Small intestine (tissue), 7 donors: ENCODE data around the gene NTN3. TPM values are rescaled to one million over a fixed set of nuclear protein-coding genes. Genes with fewer than 3 reads are reported as not detected.

Source experiments
- DNase-seq, 2 donors: peaks; one replicate each; pipeline versions ENCODE4 v3.0.0 to v3.0.0-alpha.2; 2013
- FAIRE-seq: peaks from 2 replicates; lab custom pipeline; 2012; peaks lifted over from hg19 to GRCh38; lab: Jason Lieb, UNC
- H3K27ac ChIP-seq, 3 donors: one replicate each; pipeline ENCODE4 v1.5.1; 2013; ENCODE audit warnings: low read length in 2 of 3, mild to moderate bottlenecking in 2 of 3, control low read depth in 1 of 3, inconsistent platforms in 1 of 3, low read depth in 1 of 3, moderate library complexity in 1 of 3
- H3K27me3 ChIP-seq, 3 donors: one replicate each; pipeline ENCODE4 v1.6.1; 2013; ENCODE audit warnings: low read length in 3 of 3, inconsistent platforms in 1 of 3; ENCODE audit not compliant: control insufficient read depth in 3 of 3, insufficient read depth in 3 of 3
- H3K36me3 ChIP-seq, 3 donors: one replicate each; pipeline ENCODE4 v1.6.1; 2013; ENCODE audit warnings: low read length in 3 of 3, inconsistent platforms in 1 of 3, low read depth in 1 of 3, mild to moderate bottlenecking in 1 of 3, moderate library complexity in 1 of 3; ENCODE audit not compliant: control insufficient read depth in 3 of 3, insufficient read depth in 2 of 3
- H3K4me1 ChIP-seq, 3 donors: one replicate each; pipeline ENCODE4 v1.6.1; 2013; ENCODE audit warnings: low read length in 2 of 3, inconsistent platforms in 1 of 3, low read depth in 1 of 3, mild to moderate bottlenecking in 1 of 3, moderate library complexity in 1 of 3; ENCODE audit not compliant: control insufficient read depth in 3 of 3, insufficient read depth in 2 of 3
- H3K4me3 ChIP-seq, 3 donors: one replicate each; pipeline ENCODE4 v1.5.1; 2013; ENCODE audit warnings: low read length in 3 of 3, control low read depth in 1 of 3, inconsistent platforms in 1 of 3, low read depth in 1 of 3, mild to moderate bottlenecking in 1 of 3, moderate library complexity in 1 of 3
- H3K9me3 ChIP-seq, 2 donors: one replicate each; pipeline ENCODE4 v1.6.1; 2013; ENCODE audit warnings: low read depth in 1 of 2, low read length in 1 of 2; ENCODE audit not compliant: control insufficient read depth in 2 of 2, insufficient read depth in 1 of 2
- WGBS, 3 donors: extraction: QIAGEN DNeasy Blood & Tissue Kit; methylation state at CpG; one replicate each; pipeline ENCODE4 v1.1.7; 2013; 5-methylcytosine and 5-hydroxymethylcytosine counted together
- polyA plus RNA-seq, 4 donors: library from polyadenylated mRNA; stranded (reverse) in 3 of 4; unstranded in 1 of 4; fragments of 200-250 nt in 3 of 4; fragments of 120-200 nt in 1 of 4; gene quantifications; one replicate each; pipeline versions ENCODE4 v1.2.1 to v1.2.3, GENCODE V29; 2013
- donor health status: healthy with polysubstance abuse.
- donor health status: control.
- donor health status: control.
- donor health status: Bipolar disorder and iron deficiency.
- donor health status: healthy.

The NTN3 gene
- polyA plus RNA-seq, 4 donors = 0.04 to 0.74 TPM; not detected in 2

DNA sequence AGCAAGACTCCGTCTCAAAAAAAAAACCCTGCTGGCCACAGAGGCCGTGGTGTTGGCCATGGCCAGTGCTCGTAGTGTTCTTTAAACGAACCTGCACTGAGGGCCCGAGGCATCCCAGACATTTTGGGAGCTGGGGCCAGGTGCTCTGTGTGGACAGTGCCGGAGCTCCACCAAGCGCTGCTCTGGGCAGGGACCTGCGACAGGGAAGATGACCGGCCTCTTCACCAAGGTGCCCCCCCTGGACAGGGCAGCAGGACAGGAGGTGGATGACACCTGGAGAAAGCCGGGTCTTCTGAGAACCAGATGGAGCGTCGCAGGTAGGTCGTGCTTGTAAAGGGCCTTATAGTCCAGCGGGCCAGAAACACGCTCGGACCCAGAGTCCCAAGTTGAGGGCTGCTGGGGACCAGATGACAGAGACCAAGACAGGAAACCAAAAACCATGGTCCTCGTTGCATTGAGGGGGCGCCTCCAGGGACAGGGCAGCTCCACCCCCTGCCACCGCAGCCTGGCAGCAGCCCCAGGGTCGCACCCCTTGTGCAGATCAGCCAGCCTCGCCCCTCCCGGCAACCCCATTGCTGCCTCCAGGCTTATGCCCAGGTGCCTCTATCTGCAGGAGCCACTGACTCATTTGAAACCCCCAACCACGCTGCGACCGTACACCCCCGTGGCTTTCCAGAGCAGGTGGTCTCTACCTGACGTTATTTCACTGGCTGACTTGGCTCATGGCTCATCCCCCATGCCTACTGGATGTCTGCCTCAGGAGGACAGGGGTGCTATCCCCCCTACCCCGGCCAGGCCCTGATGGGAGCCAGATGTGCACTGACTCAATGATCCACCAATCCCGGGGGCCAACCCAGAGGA lies 4.2 kb upstream of the NTN3 start:
- no peak for FAIRE-seq
- Histone ChIP-seq H3K4me3 (peak overlapping the region in 1 of 3 donors; percentile 15), H3K36me3 (peaks cover 0 to 12% (median 0%) of the 10 kb centered on the region in 3 donors), H3K4me1 (peaks cover 0 to 19% (median 2%) of the 10 kb centered on the region in 3 donors), H3K9me3 (no peaks in the 10 kb centered on the region), H3K27me3 (peaks cover 14 to 36% (median 14%) of the 10 kb centered on the region in 3 donors), H3K27ac (no peak overlapping the region)
- 70 to 76% (median 74%) methylated on average over 29 of the region's 29 CpGs for WGBS, 3 donors
- no peak for DNase-seq

DNA sequence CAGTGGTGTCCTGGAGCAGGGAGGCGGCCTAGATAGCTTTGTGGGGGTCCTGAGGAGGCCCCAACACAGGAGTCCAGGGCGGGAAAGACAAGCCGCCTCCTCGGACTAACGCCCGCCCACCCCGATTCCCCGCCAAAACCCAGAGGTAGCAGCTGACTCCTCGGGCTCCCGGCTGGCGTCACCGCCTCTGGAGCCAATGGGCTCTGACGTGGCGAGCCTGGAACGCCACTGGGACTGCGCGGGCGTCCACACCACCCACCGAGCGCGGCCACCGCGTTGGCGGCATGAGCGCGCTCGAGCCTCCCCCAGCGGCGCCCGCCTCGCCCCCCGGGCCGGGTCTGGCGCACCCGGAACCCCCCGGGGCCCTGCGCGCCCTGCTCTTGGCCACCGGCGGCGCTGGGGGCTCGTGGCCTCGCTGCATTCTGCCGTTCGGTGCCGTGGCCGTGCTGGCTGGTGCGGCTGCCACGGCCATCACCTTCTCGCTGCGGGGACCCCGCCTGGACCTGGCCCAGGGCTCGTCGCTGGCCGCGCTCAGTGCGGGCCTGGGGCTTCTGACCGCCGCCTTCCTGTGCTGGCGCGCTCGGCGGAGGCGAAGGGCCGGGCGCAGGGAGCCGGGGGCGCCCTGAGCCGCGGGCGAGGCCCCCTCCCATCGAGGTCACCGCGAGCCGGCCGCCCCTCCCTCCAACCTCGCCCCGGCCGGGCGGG lies 3.4 kb upstream of the NTN3 start:
- FAIRE-seq (no peak), DNase-seq (peak in 1 of 2 donors; percentile 79)
- peaks cover 0 to 23% (median 2%) of the 10 kb centered on the region in 3 donors for H3K4me1 ChIP-seq
- 1% methylated on average over 57 to 80 of the region's 80 CpGs for WGBS, 3 donors
- peaks cover 0 to 6% (median 0%) of the 10 kb centered on the region in 3 donors for H3K36me3 ChIP-seq
- H3K27me3 ChIP-seq = peaks cover 16 to 44% (median 20%) of the 10 kb centered on the region in 3 donors
- no peaks in the 10 kb centered on the region for H3K9me3 ChIP-seq
- peak overlapping the region in 2 of 3 donors; percentile 19 to 53 for H3K27ac ChIP-seq
- H3K4me3 ChIP-seq = peak overlapping the region; percentile 14 to 38 (median 35)

DNA sequence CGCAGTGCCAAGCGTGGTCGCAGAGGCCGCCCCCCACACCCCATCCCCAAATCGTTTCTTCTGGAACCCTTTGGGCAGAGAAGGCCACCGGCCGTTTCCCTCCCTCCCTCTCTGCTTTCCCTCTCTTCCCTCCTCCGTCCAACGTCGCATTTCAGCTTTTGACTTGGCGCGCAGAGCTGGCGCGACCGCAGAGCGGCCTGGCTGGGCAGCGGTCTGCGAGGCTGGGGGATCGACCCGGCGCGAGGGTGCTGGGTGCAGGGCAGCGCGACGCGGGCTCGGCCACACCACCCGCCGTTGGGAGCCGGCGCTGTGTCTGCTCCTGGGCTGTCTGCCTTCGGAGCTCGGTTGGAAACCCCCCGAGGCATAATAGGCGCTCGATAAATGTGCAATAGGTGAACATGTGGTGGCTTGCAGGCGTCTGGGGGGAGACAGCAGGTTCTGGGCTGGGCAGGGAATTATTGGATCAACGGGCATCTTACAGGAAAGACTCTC lies 2.8 kb upstream of the NTN3 start:
- 1 to 2% (median 1%) methylated on average over 33 to 38 of the region's 38 CpGs for WGBS, 3 donors
- Histone ChIP-seq H3K27me3 (peaks cover 16 to 50% (median 20%) of the 10 kb centered on the region in 3 donors), H3K4me3 (peak overlapping the region in 2 of 3 donors; percentile 35 to 38), H3K27ac (peak overlapping the region in 2 of 3 donors; percentile 19 to 53), H3K36me3 (peaks cover 0 to 6% (median 0%) of the 10 kb centered on the region in 3 donors), H3K9me3 (no peaks in the 10 kb centered on the region), H3K4me1 (peaks cover 0 to 25% (median 2%) of the 10 kb centered on the region in 3 donors)
- no peak for DNase-seq
- FAIRE-seq = no peak

DNA sequence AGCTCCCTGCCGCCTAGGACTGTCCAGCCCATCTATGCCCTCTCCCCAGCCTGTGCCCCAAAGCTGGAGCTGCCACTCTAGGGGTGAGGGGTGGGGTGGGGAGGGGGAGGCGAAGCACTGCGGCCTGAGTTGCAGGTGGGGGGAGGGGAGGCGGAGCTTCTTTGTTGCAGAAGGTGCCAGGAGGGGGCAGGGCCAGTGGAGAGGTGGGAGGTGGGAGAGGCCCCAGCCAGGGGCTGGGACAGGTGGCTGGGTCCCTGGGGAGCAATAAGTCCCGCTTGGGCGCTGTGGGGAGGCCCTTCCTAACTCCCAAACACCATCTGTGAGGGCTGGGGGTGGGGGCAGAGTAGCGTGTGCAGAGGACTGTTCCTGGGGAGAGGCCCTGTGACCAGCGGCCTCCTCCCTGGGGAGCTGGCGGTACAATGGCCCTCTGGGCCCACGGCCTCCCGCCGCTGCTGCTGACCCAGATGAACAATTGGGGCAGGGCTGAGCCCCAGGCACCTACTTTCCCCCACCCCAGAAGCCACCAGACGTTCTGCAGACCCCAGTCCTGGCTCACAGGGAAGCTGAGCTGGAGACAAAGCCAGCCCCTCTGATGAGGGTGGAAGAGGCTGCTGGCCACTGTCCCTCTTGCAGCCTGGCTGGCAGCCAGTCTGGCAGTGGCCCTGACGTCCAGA lies 2.2 kb upstream of the NTN3 start:
- no peak for DNase-seq
- Histone ChIP-seq H3K27ac (peak overlapping the region in 1 of 3 donors; percentile 53), H3K9me3 (no peaks in the 10 kb centered on the region), H3K27me3 (peaks cover 16 to 52% (median 20%) of the 10 kb centered on the region in 3 donors), H3K36me3 (peaks cover 0 to 6% (median 0%) of the 10 kb centered on the region in 3 donors), H3K4me1 (peaks cover 0 to 27% (median 2%) of the 10 kb centered on the region in 3 donors), H3K4me3 (peak overlapping the region in 1 of 3 donors; percentile 38)
- FAIRE-seq = no peak
- 8 to 15% (median 11%) methylated on average over 11 to 14 of the region's 14 CpGs for WGBS, 3 donors

DNA sequence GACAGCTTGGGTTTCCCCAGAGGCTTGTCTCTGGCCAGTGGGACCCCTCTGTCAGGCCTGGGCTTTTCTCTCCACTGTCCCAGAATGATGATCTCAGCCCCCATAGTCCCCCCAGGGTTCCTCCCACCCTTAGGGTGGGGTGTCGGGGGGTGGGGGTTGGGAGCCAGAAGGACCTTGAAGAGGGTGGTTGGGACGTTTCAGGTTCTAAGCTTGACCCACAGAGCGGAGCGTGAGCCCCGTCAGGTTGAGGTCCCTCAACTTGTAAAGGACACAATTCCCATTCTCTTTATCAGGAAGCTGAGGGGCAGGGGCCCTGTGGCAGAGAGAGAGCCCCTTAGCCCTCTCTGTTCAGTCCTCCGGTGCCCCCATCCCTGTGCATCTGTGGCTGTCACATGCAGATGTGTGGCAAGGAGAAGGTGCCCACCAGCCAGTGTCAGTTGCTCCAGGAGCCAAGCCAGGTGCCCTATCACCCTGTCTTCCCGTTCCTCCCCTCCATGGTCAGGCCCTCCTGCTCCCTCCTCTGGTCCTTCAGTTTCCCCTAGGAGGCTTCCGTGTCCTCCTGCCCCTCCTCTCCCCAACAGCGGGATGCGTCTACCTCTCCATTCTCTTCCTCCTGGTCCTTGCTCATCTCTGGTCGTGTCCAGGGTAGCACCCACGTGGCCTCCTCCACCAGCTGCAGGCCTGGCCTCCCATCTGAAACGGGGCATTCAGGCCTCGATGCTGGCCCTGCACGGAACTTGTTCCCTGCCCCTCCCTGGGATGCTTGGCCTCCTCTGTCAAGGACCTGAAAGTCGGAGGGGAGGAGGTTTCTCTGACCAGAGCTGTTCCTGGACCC lies 1.5 kb upstream of the NTN3 start:
- H3K27me3 ChIP-seq = peaks cover 16 to 52% (median 20%) of the 10 kb centered on the region in 3 donors

DNA sequence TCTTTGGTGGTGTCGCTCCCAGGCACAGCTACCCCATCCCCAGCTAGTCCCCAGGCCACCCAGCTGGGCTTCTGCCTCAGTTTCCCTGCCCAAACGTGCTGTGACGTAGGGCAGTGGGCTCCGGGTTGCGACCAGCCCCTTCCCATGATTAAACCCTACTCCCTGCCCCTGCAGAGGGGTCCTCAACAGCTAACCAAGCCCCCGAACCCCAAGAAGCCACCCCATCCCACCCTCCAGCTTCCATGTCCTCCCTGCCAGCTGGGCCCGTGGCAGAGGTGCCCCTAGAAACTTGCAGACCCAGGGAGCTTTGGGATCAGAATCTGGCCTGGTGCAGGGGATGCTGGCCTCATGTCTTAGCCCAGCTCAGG lies 879 bp upstream of the NTN3 start:
- Histone ChIP-seq H3K27me3 (peaks cover 16 to 52% (median 20%) of the 10 kb centered on the region in 3 donors), H3K36me3 (peaks cover 0 to 3% (median 0%) of the 10 kb centered on the region in 3 donors), H3K4me3 (no peak overlapping the region), H3K27ac (peak overlapping the region in 1 of 3 donors; percentile 60), H3K4me1 (peaks cover 0 to 30% (median 2%) of the 10 kb centered on the region in 3 donors), H3K9me3 (no peaks in the 10 kb centered on the region)
- FAIRE-seq (no peak), DNase-seq (no peak)
- WGBS, 3 donors = 80 to 86% (median 84%) methylated on average over 7 of the region's 7 CpGs

More for the DNA sequence above, 1.5 kb upstream of the NTN3 start:
- peak overlapping the region in 1 of 3 donors; percentile 13 for H3K27ac ChIP-seq
- 44 to 53% (median 49%) methylated on average over 16 of the region's 16 CpGs for WGBS, 3 donors
- H3K36me3 ChIP-seq = peaks cover 0 to 3% (median 0%) of the 10 kb centered on the region in 3 donors
- DNase-seq = no peak
- H3K4me1 ChIP-seq = peaks cover 0 to 30% (median 2%) of the 10 kb centered on the region in 3 donors
- H3K4me3 ChIP-seq = no peak overlapping the region
- no peaks in the 10 kb centered on the region for H3K9me3 ChIP-seq
- no peak for FAIRE-seq

DNA sequence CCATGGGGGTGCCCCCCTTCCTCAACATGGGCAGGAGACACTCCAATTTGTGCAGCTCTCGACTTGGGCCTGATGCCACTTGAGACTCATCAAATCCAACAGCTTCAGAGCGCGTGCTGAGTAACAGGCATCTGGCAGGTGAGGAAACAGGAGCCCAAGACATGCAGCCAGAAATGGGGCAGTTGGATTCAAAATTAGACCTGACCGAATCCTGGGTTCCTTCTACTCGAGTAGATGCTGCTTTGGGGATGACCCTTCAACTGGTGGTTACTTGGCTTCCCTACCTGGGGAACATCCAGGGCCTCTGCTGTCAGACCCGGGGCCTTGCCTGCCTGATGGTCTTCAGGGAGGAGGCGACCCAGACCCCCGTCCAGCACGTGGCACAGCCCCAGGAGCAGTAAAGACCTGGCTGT lies 488 bp upstream of the NTN3 start:
- peak overlapping the region in 1 of 3 donors; percentile 60 for H3K27ac ChIP-seq
- DNase-seq (no peak), FAIRE-seq (no peak)
- H3K4me3 ChIP-seq = no peak overlapping the region
- H3K36me3 ChIP-seq = peaks cover 0 to 3% (median 0%) of the 10 kb centered on the region in 3 donors
- H3K27me3 ChIP-seq = peaks cover 16 to 52% (median 20%) of the 10 kb centered on the region in 3 donors
- H3K9me3 ChIP-seq = no peaks in the 10 kb centered on the region
- peaks cover 0 to 30% (median 2%) of the 10 kb centered on the region in 3 donors for H3K4me1 ChIP-seq
- 25 to 34% (median 27%) methylated on average over 8 to 9 of the region's 9 CpGs for WGBS, 3 donors
